Astrocyte of the hippocampus (primary cell): ENCODE results near the gene WDR82.

Experiments used
- DNase-seq: peaks from one replicate; pipeline ENCODE4 v3.0.0; 2011; ENCODE audit warnings: low read depth, low spot score

WDR82 gene

GRCh38 chr3:52225452-52226228, 52.8 kb downstream of the WDR82 start, which contains the start of gene TLR9:
TLR9 (minus strand) TSS chr3:52225645; CDS start chr3:52225529, 116 bp downstream.
- DNase-seq = no peak

- DNase-seq = no peak
Measured at GRCh38 chr3:52223449-52224408, 54.7 kb downstream of the WDR82 start.

GRCh38 chr3:52222319-52223221, 55.9 kb downstream of the WDR82 start:
- no peak for DNase-seq

- no peak for DNase-seq
Measured at GRCh38 chr3:52221563-52222318, 56.7 kb downstream of the WDR82 start.

- no peak for DNase-seq
Measured at GRCh38 chr3:52221141-52221562, 57.3 kb downstream of the WDR82 start.

GRCh38 chr3:52220380-52221026, 57.9 kb downstream of the WDR82 start:
- peak; percentile 89 for DNase-seq

GRCh38 chr3:52218937-52219650, 59.4 kb downstream of the WDR82 start:
- DNase-seq = no peak

GRCh38 chr3:52218454-52218853, 60.0 kb downstream of the WDR82 start:
- DNase-seq = no peak

- DNase-seq = no peak
Measured at GRCh38 chr3:52218026-52218425, 60.4 kb downstream of the WDR82 start.

- DNase-seq = no peak
Measured at GRCh38 chr3:52217409-52217805, 61.0 kb downstream of the WDR82 start.

GRCh38 chr3:52216585-52217408, 61.7 kb downstream of the WDR82 start:
- peak; percentile 83 for DNase-seq

GRCh38 chr3:52215351-52215750, 63.1 kb downstream of the WDR82 start:
- no peak for DNase-seq

GRCh38 chr3:52213901-52214300, 64.5 kb downstream of the WDR82 start:
- no peak for DNase-seq

- DNase-seq = no peak
Measured at GRCh38 chr3:52213005-52213404, 65.4 kb downstream of the WDR82 start.

- DNase-seq = no peak
Measured at GRCh38 chr3:52211268-52211891, 67.1 kb downstream of the WDR82 start.

GRCh38 chr3:52210550-52211046, 67.9 kb downstream of the WDR82 start:
- no peak for DNase-seq

- no peak for DNase-seq
Measured at GRCh38 chr3:52210037-52210436, 68.4 kb downstream of the WDR82 start.

GRCh38 chr3:52208556-52208955, 69.9 kb downstream of the WDR82 start:
- no peak for DNase-seq
